Measurements from ENCODE around the gene SFMBT2. TPM values are rescaled to one million over a fixed set of nuclear protein-coding genes. Genes with fewer than 3 reads are reported as not detected.

SFMBT2 gene
- total RNA-seq, 1 experiment from 2014 or later, result 0.02 TPM

DNA sequence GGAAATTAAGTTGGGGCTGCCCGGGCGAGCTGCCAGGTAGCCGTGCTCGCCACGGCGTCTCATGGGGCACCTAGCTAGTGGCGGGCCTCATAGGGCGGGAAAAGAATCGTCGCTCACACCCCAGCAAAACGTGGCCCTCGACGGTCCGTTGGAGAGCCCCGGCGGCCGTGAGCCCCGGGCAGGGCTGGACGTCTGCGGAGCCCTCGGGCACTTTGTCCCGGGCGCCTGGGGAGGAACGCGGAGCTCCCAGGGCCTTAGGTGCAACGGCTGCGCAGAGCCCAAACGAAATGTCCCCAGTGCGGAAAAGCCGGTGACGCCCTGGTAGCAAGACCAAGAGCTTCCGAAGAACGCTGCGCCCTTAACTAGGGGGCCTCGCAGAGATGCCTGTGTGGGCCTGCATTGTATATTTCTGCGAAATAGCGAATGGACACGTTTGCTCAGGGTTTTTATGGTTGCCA, 866 bp upstream of the SFMBT2 start:
- H3K79me2 ChIP-seq (ENCODE audit: insufficient read depth, low read length), result no peaks in the 10 kb centered on the region
- H3K27me3 ChIP-seq (ENCODE audit: insufficient read depth, low read length), result no peaks in the 10 kb centered on the region; the same call in 1 of the 2 replicates
- H3K9ac ChIP-seq (ENCODE audit: low read length), result no peak overlapping the region
- H3K27ac ChIP-seq (ENCODE audit: low read depth, low read length), result no peak overlapping the region
- no peaks in the 10 kb centered on the region for H3K36me3 ChIP-seq (ENCODE audit: control insufficient read depth in 1 of 2, insufficient read depth in 2 of 2, low read length in 2 of 2)
- no TSS peak for BruUV-seq (replicated peaks)
- ChIA-PET CTCF (no interaction called here), POLR2A (no interaction called here), RAD21 (ENCODE audit: low non-redundant PET in 1 of 2, low total read pairs in 2 of 2, uncharacterized antibody in 2 of 2, unreplicated experiment in 2 of 2) (no interaction called here)
- no peak overlapping the region for H3K4me2 ChIP-seq (ENCODE audit: low read length)
- DNase-seq (ENCODE audit: low read depth, low spot score) (no peak), ATAC-seq (no peak)
- intact Hi-C loops (cut with micrococcal nuclease), result loop anchor here (10.0 kb wide), 2 partner anchors 707 to 997 kb away; no protein-coding TSS in a partner anchor
- no peaks in the 10 kb centered on the region; the same call in 1 of the 2 replicates for H4K20me1 ChIP-seq (ENCODE audit: insufficient read depth)
- H3K4me1 ChIP-seq (ENCODE audit: control insufficient read depth in 1 of 2, insufficient read depth in 2 of 2, low read length in 2 of 2), result no peaks in the 10 kb centered on the region
- no peak overlapping the region for H2AFZ ChIP-seq (ENCODE audit: low read depth, low read length, poor library complexity, severe bottlenecking)
- no peak for TF ChIP-seq SIN3A (IDR thresholded peaks at IDR 0.05; ENCODE audit: low read depth)
- TF ChIP-seq EZH2phosphoT487 (IDR thresholded peaks at IDR 0.05; ENCODE audit: borderline replicate concordance), result no peak
- no peak for TF ChIP-seq ELF1 (IDR thresholded peaks at IDR 0.05; ENCODE audit: borderline replicate concordance, low read depth)
- no peak for TF ChIP-seq POLR2A (IDR thresholded peaks at IDR 0.05; ENCODE audit: borderline replicate concordance, extremely low read depth, insufficient read depth, insufficient read length)
- no peak for TF ChIP-seq JUND (IDR thresholded peaks at IDR 0.05)
- TF ChIP-seq CTCF (IDR thresholded peaks at IDR 0.05 in 2 of 3, conservative IDR thresholded peaks at IDR 0.05 in 1 of 3; ENCODE audit: borderline replicate concordance in 1 of 3, insufficient read depth in 1 of 3, low read depth in 2 of 3, low read length in 2 of 3), result no peak
- no peak for TF ChIP-seq SP1 (IDR thresholded peaks at IDR 0.05; ENCODE audit: low read depth)
- no peak for TF ChIP-seq SRF (IDR thresholded peaks at IDR 0.05; ENCODE audit: low read depth)
- H3K9me3 ChIP-seq (ENCODE audit: control insufficient read depth in 1 of 2, insufficient read depth in 1 of 2, low read depth in 1 of 2, low read length in 2 of 2), result no peaks in the 10 kb centered on the region
- H3K4me3 ChIP-seq (replicated peaks in 1 of 2; ENCODE audit: low read depth in 1 of 2, low read length in 2 of 2), result no peak overlapping the region
- H3K9me2 ChIP-seq (ENCODE audit: insufficient read depth), result no peaks in the 10 kb centered on the region

DNA sequence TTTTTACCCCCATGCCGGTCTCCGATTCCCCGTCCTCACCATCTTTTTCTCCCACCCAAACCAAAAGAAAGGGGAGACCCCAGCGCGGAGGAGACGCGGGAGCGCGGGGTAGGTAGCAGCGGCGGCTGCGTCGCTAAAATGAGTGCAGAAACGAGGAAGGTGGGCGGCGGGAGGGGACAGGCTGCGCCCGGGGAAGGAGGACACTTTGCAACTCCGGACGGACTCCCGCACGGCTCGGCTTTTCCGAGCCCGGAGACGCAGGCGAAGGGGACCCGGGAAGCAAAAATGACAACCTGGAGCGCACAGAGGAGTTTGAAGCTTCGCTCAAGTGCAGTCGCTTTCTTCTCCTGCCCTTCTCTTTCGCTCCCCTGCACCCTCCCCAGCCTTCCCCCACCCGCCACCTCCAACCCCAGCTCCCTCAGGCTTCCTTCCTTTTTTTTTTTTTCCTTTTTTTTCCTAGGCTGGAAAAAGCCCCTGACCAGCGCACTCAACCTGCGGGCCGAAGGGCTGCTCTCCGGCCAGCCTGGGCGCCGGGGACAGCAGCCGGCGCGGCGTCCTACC, 453 bp downstream of the SFMBT2 start:
- no peaks in the 10 kb centered on the region for H3K9me3 ChIP-seq (ENCODE audit: control insufficient read depth in 1 of 2, insufficient read depth in 1 of 2, low read depth in 1 of 2, low read length in 2 of 2)
- intact Hi-C loops (cut with micrococcal nuclease), result loop anchor here (10.0 kb wide), 2 partner anchors 706 to 996 kb away; no protein-coding TSS in a partner anchor
- no peaks in the 10 kb centered on the region for H3K36me3 ChIP-seq (ENCODE audit: control insufficient read depth in 1 of 2, insufficient read depth in 2 of 2, low read length in 2 of 2)
- H3K27me3 ChIP-seq (ENCODE audit: insufficient read depth, low read length), result no peaks in the 10 kb centered on the region; the same call in 1 of the 2 replicates
- H4K20me1 ChIP-seq (ENCODE audit: insufficient read depth), result no peaks in the 10 kb centered on the region; the same call in 1 of the 2 replicates
- H3K9ac ChIP-seq (ENCODE audit: low read length), result no peak overlapping the region
- no TSS peak for BruUV-seq (replicated peaks)
- no peak overlapping the region for H3K4me2 ChIP-seq (ENCODE audit: low read length)
- no peak for DNase-seq (ENCODE audit: low read depth, low spot score)
- ChIA-PET POLR2A (no interaction called here), RAD21 (ENCODE audit: low non-redundant PET in 1 of 2, low total read pairs in 2 of 2, uncharacterized antibody in 2 of 2, unreplicated experiment in 2 of 2) (no interaction called here), CTCF (no interaction called here)
- no peak overlapping the region for H3K4me3 ChIP-seq (replicated peaks in 1 of 2; ENCODE audit: low read depth in 1 of 2, low read length in 2 of 2)
- no peaks in the 10 kb centered on the region for H3K79me2 ChIP-seq (ENCODE audit: insufficient read depth, low read length)
- no peak overlapping the region for H3K27ac ChIP-seq (ENCODE audit: low read depth, low read length)
- H3K9me2 ChIP-seq (ENCODE audit: insufficient read depth), result no peaks in the 10 kb centered on the region
- no peaks in the 10 kb centered on the region for H3K4me1 ChIP-seq (ENCODE audit: control insufficient read depth in 1 of 2, insufficient read depth in 2 of 2, low read length in 2 of 2)
- ATAC-seq, result no peak
- no peak overlapping the region for H2AFZ ChIP-seq (ENCODE audit: low read depth, low read length, poor library complexity, severe bottlenecking)
- TF ChIP-seq ZBTB33 (IDR thresholded peaks at IDR 0.05; ENCODE audit: extremely low read depth, insufficient replicate concordance, low read length) (no peak), ELF1 (IDR thresholded peaks at IDR 0.05; ENCODE audit: borderline replicate concordance, low read depth) (no peak), POLR2A (IDR thresholded peaks at IDR 0.05; ENCODE audit: borderline replicate concordance, extremely low read depth, insufficient read depth, insufficient read length) (no peak), SP1 (IDR thresholded peaks at IDR 0.05; ENCODE audit: low read depth) (no peak), TCF7L2 (IDR thresholded peaks at IDR 0.05; ENCODE audit: borderline replicate concordance, extremely low read depth, insufficient read depth, insufficient read length) (no peak), POLR2AphosphoS5 (IDR thresholded peaks at IDR 0.05; ENCODE audit: low read depth, low read length) (no peak), CEBPB (IDR thresholded peaks at IDR 0.05; ENCODE audit: low read depth) (no peak), SRF (IDR thresholded peaks at IDR 0.05; ENCODE audit: low read depth) (no peak), SIN3A (IDR thresholded peaks at IDR 0.05; ENCODE audit: low read depth) (no peak), CBX3 (IDR thresholded peaks at IDR 0.05; ENCODE audit: low read depth) (no peak), EGR1 (IDR thresholded peaks at IDR 0.05; ENCODE audit: low read depth) (no peak), EZH2phosphoT487 (IDR thresholded peaks at IDR 0.05; ENCODE audit: borderline replicate concordance) (no peak), MAX (IDR thresholded peaks at IDR 0.05) (no peak), JUND (IDR thresholded peaks at IDR 0.05) (no peak)
- TF ChIP-seq, protein P1, sequence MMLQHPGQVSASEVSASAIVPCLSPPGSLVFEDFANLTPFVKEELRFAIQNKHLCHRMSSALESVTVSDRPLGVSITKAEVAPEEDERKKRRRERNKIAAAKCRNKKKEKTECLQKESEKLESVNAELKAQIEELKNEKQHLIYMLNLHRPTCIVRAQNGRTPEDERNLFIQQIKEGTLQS (IDR thresholded peaks at IDR 0.05), result no peak

All from HCT116 (cell line).